HEK293T (cell line): Measurements from ENCODE around the gene TM4SF4.

Experiments used
- FOXK2 ChIP-seq: fragments of 450-650 bp; IDR thresholded peaks from 2 replicates; pipeline ENCODE4 v1.6.1; 2016; ENCODE audit warnings: mild to moderate bottlenecking
- FOXM1 ChIP-seq: fragments of 450-650 bp; IDR thresholded peaks from 2 replicates; pipeline ENCODE4 v1.6.1; 2017; ENCODE audit warnings: mild to moderate bottlenecking, borderline replicate concordance
- NFRKB ChIP-seq: fragments of 450-650 bp; IDR thresholded peaks from 2 replicates; pipeline ENCODE4 v1.6.1; 2016; ENCODE audit warnings: mild to moderate bottlenecking, moderate library complexity
- SP1 ChIP-seq: fragments of 450-650 bp; IDR thresholded peaks from 2 replicates; pipeline ENCODE4 v1.6.1; 2017
- ZNF384 ChIP-seq: fragments of 450-650 bp; IDR thresholded peaks from 2 replicates; pipeline ENCODE4 v1.6.1; 2016

- no peak for TF ChIP-seq SP1
- TF ChIP-seq FOXK2 = no peak
- no peak for TF ChIP-seq FOXM1
- no peak for TF ChIP-seq NFRKB
- TF ChIP-seq ZNF384 = no peak
Observed at GRCh38 chr3:149424918-149425317, 49.6 kb upstream of the TM4SF4 start.
